Type B pancreatic cell (in vitro differentiated cells): ENCODE data around the gene VSNL1. TPM values are rescaled to one million over a fixed set of nuclear protein-coding genes. Genes with fewer than 3 reads are reported as not detected.

Source experiments
- DNase-seq: peaks from one replicate; pipeline ENCODE4 v3.0.0; 2021; ENCODE audit warnings: mixed read lengths; ENCODE audit not compliant: unreplicated experiment; ENCODE audit errors: extremely low spot score
- H3K27ac Mint-ChIP-seq: 2 replicates; pipeline ENCODE4 v1.8.0; 2021; ENCODE audit warnings: mild to moderate bottlenecking, mixed read lengths
- H3K27me3 Mint-ChIP-seq: 2 replicates; pipeline ENCODE4 v1.8.0; 2021; ENCODE audit warnings: mixed read lengths
- H3K36me3 Mint-ChIP-seq: 2 replicates; pipeline ENCODE4 v1.8.0; 2021; ENCODE audit warnings: mixed read lengths
- H3K4me1 Mint-ChIP-seq: one replicate; pipeline ENCODE4 v1.8.0; 2021; ENCODE audit warnings: mixed read lengths; ENCODE audit not compliant: unreplicated experiment
- H3K4me3 Mint-ChIP-seq: 2 replicates; pipeline ENCODE4 v1.8.0; 2021; ENCODE audit warnings: mild to moderate bottlenecking, mixed read lengths
- H3K9me3 Mint-ChIP-seq: 2 replicates; pipeline ENCODE4 v1.8.0; 2021; ENCODE audit warnings: mixed read lengths
- total RNA-seq: library from RNA; stranded (reverse); gene quantifications from 2 replicates; pipeline ENCODE4 v1.2.1, GENCODE V29; 2021; ENCODE audit warnings: low replicate concordance
- TF ChIP-seq, protein P1 (sequence below): fragments of 200-600 bp; sonication (generic); conservative IDR thresholded peaks from 2 replicates; pipeline ENCODE4 v1.5.0; 2021; ENCODE audit warnings: antibody characterized with exemption, mild to moderate bottlenecking

Gene VSNL1
- total RNA-seq, 1 donor from 2014 or later = 4.6 TPM

DNA sequence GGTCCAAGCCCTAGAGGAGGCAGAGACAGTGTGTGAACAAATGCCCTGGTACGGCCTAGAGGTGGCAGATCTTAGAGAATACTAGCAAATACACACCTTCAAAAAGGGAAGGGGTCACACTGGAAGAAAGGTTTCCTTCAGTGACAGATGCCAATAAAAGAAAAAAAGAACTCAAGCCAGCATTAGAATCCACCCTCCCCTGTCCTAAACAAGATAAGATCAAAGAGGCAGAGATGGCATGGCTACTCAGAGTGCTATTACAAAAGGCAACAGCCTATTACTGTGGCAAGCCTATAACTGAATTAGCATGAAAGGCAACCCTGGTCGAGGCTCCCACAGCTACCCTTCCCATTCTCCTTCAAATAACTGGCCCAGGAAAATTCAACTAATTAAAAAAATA lies 143.5 kb downstream of the VSNL1 start:
- DNase-seq = no peak
- H3K27me3 Mint-ChIP-seq = no peaks in the 10 kb centered on the region
- H3K36me3 Mint-ChIP-seq = peaks cover 13% of the 10 kb centered on the region
- H3K27ac Mint-ChIP-seq = no peak overlapping the region
- TF ChIP-seq, protein P1, sequence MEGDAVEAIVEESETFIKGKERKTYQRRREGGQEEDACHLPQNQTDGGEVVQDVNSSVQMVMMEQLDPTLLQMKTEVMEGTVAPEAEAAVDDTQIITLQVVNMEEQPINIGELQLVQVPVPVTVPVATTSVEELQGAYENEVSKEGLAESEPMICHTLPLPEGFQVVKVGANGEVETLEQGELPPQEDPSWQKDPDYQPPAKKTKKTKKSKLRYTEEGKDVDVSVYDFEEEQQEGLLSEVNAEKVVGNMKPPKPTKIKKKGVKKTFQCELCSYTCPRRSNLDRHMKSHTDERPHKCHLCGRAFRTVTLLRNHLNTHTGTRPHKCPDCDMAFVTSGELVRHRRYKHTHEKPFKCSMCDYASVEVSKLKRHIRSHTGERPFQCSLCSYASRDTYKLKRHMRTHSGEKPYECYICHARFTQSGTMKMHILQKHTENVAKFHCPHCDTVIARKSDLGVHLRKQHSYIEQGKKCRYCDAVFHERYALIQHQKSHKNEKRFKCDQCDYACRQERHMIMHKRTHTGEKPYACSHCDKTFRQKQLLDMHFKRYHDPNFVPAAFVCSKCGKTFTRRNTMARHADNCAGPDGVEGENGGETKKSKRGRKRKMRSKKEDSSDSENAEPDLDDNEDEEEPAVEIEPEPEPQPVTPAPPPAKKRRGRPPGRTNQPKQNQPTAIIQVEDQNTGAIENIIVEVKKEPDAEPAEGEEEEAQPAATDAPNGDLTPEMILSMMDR = no peak
- H3K4me3 Mint-ChIP-seq = no peak overlapping the region
- H3K9me3 Mint-ChIP-seq = no peaks in the 10 kb centered on the region
- no peaks in the 10 kb centered on the region for H3K4me1 Mint-ChIP-seq

DNA sequence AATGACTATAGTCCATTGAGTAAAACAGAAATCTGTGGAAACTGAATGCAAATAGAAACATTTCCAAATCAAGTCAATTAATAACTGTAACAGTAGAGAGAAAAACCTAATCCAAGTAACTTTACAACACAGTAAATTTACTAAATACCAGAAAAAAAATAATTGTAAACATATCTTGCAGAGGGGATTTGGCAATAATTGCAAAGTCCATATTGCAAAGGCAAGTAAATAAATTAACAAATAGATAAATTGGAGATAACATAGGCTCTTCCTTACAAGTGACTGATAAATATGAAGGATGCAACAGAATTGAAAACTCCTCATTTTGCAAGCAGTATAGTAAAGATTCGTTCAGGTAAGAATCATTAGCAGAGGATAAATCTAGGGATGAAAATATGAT lies 148.1 kb downstream of the VSNL1 start:
- Mint-ChIP-seq H3K27ac (no peak overlapping the region), H3K36me3 (peaks cover 27% of the 10 kb centered on the region), H3K4me3 (no peak overlapping the region), H3K4me1 (no peaks in the 10 kb centered on the region), H3K27me3 (no peaks in the 10 kb centered on the region), H3K9me3 (no peaks in the 10 kb centered on the region)
- TF ChIP-seq, protein P1 = no peak
- no peak for DNase-seq

DNA sequence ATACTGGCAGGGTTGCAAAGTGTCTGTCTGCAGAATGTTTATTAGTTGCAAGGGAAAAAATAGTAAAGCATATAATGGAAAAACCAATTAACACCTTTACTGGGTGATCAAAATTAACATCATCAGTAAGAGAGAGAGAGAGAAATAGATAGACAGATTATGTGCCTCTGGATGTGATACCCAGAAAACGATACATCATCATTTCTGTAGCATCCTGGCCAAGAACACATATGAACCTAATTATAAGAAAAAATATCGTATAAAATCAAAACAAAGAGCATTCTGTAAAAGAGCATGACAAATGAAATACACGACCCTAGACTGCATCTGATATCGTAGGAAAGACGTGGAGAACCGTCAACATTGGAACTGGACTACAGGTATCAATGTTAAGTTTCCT lies 148.5 kb downstream of the VSNL1 start:
- DNase-seq = no peak
- no peak overlapping the region for H3K4me3 Mint-ChIP-seq
- H3K4me1 Mint-ChIP-seq = no peaks in the 10 kb centered on the region
- H3K27me3 Mint-ChIP-seq = no peaks in the 10 kb centered on the region
- H3K27ac Mint-ChIP-seq = no peak overlapping the region
- TF ChIP-seq, protein P1 = no peak
- peaks cover 29% of the 10 kb centered on the region for H3K36me3 Mint-ChIP-seq
- no peaks in the 10 kb centered on the region for H3K9me3 Mint-ChIP-seq

DNA sequence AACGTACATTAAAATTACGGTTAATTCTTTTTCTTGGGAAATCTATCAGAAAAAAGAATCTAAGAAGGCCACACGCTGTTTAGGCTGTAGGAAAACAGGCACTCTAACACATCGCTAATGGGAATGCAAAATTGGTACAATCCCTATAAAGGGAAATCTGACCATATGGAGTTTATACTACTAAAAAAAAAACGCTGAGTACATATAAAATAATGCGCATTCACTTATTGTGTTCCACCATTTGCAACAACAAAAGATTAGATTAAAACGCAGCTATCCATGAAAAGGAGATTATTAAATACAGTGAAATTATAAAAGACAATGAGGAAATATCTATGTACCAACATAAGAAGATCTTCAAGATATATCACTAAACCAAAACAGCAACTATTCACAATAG lies 150.3 kb downstream of the VSNL1 start:
- TF ChIP-seq, protein P1 = no peak
- no peaks in the 10 kb centered on the region for H3K27me3 Mint-ChIP-seq
- H3K36me3 Mint-ChIP-seq = peaks cover 33% of the 10 kb centered on the region
- no peaks in the 10 kb centered on the region for H3K9me3 Mint-ChIP-seq
- H3K4me3 Mint-ChIP-seq = no peak overlapping the region
- H3K27ac Mint-ChIP-seq = no peak overlapping the region
- no peaks in the 10 kb centered on the region for H3K4me1 Mint-ChIP-seq
- DNase-seq = no peak

Other genes starting within 250 kb of the VSNL1 start
- 0.12 TPM in 2 replicates for gene RAD51AP2, start 22.3 kb upstream of the VSNL1 start, total RNA-seq
- gene SMC6, start 213.1 kb downstream of the VSNL1 start, total RNA-seq = 16.7 and 30.5 TPM in 2 replicates
- 14.6 and 21.9 TPM in 2 replicates for gene GEN1, start 213.4 kb downstream of the VSNL1 start, total RNA-seq